Sigmoid colon (tissue), 3 donors: ENCODE measurements around the gene ANTXRL.

Experiments used
- CTCF ChIP-seq, 4 experiments: fragments of 450-650 bp in 3 of 4; fragments of 200-600 bp in 1 of 4; IDR thresholded peaks; one replicate each; pipeline ENCODE4 v1.5.1; 2016 to 2019; ENCODE audit warnings: antibody characterized with exemption in 4 of 4, mild to moderate bottlenecking in 3 of 4, moderate library complexity in 2 of 4
- POLR2A ChIP-seq, 2 donors: fragments of 450-650 bp; IDR thresholded peaks; one replicate each; pipeline ENCODE4 v1.6.1; 2016; ENCODE audit warnings: antibody characterized with exemption in 2 of 2, mild to moderate bottlenecking in 2 of 2, moderate library complexity in 2 of 2

GRCh38 chr10:46268076-46268881, 18.5 kb upstream of the ANTXRL start:
- no peak for TF ChIP-seq POLR2A (IDR thresholded peaks at IDR 0.05)
- no peak for TF ChIP-seq CTCF (IDR thresholded peaks at IDR 0.05)
